PC-3 (cell line): ENCODE data around the gene FGF6.

Source experiments
- EZH2 ChIP-seq: fragments of 300-600 bp; sonication (generic); IDR thresholded peaks from one replicate; pipeline ENCODE4 v1.6.1; 2017; ENCODE audit warnings: antibody characterized with exemption, mild to moderate bottlenecking, low read length; ENCODE audit not compliant: unreplicated experiment
- EZH2phosphoT487 ChIP-seq: fragments of 300-600 bp; sonication (generic); IDR thresholded peaks from 2 replicates; pipeline ENCODE4 v1.6.1; 2018; ENCODE audit warnings: mild to moderate bottlenecking, antibody characterized with exemption, low read length, borderline replicate concordance
- TF ChIP-seq, protein P1 (sequence below): fragments of 300-600 bp; sonication (generic); conservative IDR thresholded peaks from 2 replicates; pipeline ENCODE4 v1.5.1; 2017; ENCODE audit warnings: antibody characterized with exemption, low read depth, mild to moderate bottlenecking, low read length

DNA sequence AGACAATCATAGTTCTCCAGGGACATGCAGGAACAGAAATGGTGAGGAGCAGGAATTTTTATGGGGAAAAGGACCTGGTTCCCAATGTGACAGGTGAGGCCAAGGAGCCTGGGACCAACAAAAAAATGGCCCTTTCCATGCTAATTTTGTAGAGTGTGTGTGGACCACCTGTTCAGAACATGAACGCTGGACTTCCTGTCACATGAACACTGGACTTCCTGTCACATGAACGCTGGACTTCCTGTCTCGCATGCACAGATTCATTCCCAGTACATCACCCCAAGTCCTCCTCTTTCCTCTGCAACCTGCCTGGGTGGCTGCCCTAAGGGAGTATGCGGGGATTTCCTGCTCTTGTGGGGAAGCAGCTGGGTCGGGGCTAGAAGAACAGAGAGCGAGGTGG, 10.1 kb downstream of the FGF6 start:
- TF ChIP-seq, protein P1, sequence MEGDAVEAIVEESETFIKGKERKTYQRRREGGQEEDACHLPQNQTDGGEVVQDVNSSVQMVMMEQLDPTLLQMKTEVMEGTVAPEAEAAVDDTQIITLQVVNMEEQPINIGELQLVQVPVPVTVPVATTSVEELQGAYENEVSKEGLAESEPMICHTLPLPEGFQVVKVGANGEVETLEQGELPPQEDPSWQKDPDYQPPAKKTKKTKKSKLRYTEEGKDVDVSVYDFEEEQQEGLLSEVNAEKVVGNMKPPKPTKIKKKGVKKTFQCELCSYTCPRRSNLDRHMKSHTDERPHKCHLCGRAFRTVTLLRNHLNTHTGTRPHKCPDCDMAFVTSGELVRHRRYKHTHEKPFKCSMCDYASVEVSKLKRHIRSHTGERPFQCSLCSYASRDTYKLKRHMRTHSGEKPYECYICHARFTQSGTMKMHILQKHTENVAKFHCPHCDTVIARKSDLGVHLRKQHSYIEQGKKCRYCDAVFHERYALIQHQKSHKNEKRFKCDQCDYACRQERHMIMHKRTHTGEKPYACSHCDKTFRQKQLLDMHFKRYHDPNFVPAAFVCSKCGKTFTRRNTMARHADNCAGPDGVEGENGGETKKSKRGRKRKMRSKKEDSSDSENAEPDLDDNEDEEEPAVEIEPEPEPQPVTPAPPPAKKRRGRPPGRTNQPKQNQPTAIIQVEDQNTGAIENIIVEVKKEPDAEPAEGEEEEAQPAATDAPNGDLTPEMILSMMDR: no peak
- no peak for TF ChIP-seq EZH2
- TF ChIP-seq EZH2phosphoT487: no peak
